Measurements from ENCODE around the gene CD9.

CD9 gene

DNA sequence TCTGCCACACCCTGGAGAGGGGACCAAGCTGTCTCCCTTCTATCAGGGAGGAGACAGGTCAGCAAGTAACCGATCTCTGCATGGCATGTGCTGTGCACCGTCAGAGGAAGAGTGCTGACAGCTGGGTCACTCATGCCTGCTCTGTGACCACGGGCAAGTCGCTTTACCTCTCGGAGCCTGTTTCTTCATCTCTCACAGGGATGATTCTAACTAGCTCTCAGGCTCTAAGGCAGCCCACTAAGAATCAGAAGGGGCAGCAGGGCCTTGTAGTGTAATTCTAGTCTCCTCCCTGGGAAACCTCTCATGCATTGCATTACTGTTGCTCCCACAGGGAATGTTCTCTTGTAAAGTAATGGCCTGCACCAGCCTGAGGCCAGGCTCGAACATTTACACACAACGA is 11.9 kb downstream of the CD9 start:
- intact Hi-C loops (cut with DNase I; ENCODE audit: low total_unique reads): loop anchor here (10.0 kb wide), 1 partner anchor 323 kb away; the partner anchor contains the start of gene GAPDH
- no peak for DNase-seq
- peaks cover 0 to 100% (median 67%) of the 10 kb centered on the region in 4 donors for H3K4me1 ChIP-seq
- no peaks in the 10 kb centered on the region for H3K27me3 ChIP-seq
- TF ChIP-seq, protein P1, sequence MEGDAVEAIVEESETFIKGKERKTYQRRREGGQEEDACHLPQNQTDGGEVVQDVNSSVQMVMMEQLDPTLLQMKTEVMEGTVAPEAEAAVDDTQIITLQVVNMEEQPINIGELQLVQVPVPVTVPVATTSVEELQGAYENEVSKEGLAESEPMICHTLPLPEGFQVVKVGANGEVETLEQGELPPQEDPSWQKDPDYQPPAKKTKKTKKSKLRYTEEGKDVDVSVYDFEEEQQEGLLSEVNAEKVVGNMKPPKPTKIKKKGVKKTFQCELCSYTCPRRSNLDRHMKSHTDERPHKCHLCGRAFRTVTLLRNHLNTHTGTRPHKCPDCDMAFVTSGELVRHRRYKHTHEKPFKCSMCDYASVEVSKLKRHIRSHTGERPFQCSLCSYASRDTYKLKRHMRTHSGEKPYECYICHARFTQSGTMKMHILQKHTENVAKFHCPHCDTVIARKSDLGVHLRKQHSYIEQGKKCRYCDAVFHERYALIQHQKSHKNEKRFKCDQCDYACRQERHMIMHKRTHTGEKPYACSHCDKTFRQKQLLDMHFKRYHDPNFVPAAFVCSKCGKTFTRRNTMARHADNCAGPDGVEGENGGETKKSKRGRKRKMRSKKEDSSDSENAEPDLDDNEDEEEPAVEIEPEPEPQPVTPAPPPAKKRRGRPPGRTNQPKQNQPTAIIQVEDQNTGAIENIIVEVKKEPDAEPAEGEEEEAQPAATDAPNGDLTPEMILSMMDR (IDR thresholded peaks at IDR 0.05): no peak
- H3K4me3 ChIP-seq: no peak overlapping the region
- peaks cover 7 to 15% (median 8%) of the 10 kb centered on the region in 3 donors for H3K36me3 ChIP-seq
- H3K27ac ChIP-seq: peak overlapping the region; percentile 86 to 92
- H3K9me3 ChIP-seq: no peaks in the 10 kb centered on the region

DNA sequence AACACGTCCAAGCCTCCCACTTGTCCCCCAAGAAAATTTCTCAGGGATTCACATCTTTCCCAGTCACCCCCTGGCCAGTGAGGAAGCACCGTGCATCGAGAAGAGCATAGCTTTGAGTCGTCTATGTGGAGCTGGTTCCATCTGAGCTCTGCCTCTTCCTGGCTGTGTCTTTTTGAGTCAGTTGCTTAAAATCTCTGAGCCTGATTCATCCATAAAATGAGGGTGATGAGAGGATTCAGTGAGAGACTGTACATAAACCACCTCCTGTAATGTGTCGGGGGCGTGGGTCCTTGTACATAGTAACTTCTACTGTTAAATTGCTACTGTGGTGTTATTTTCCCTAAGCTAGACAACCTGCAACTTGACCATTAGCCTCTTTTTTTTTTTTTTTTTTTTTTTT is 13.8 kb downstream of the CD9 start:
- no peaks in the 10 kb centered on the region for H3K9me3 ChIP-seq
- H3K36me3 ChIP-seq: peaks cover 3 to 12% (median 8%) of the 10 kb centered on the region in 3 donors
- TF ChIP-seq, protein P1 (IDR thresholded peaks at IDR 0.05): no peak
- intact Hi-C loops (cut with DNase I; ENCODE audit: low total_unique reads): loop anchor here (10.0 kb wide), 1 partner anchor 321 kb away; the partner anchor contains the start of gene GAPDH
- H3K27ac ChIP-seq: peak overlapping the region; percentile 86 to 92
- H3K4me1 ChIP-seq: peaks cover 0 to 100% (median 74%) of the 10 kb centered on the region in 4 donors
- no peaks in the 10 kb centered on the region for H3K27me3 ChIP-seq
- no peak overlapping the region for H3K4me3 ChIP-seq
- DNase-seq: no peak

DNA sequence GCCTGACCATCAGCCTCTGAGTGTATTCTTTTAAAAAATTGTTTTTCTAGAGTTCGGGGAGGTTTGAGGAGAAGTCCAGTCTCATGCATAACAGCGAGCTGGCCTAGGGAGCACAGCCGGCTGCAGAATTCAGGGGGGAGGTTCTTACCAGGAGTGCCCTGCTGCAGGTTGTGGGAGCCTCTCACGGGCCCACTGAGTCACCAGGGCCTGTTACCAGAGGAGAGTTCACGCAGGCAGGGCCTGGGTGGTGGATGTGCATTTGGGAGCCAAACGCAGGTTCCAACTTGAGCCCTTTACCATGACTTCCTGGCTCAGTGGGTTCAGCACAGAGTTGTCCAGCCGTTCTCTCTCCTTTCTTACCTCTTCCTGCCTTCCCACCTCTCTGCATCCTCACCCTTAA is 14.4 kb downstream of the CD9 start:
- TF ChIP-seq, protein P1 (IDR thresholded peaks at IDR 0.05): no peak
- Histone ChIP-seq H3K36me3 (peaks cover 0 to 8% (median 8%) of the 10 kb centered on the region in 3 donors), H3K27ac (peak overlapping the region; percentile 86 to 92), H3K9me3 (no peaks in the 10 kb centered on the region), H3K4me1 (peaks cover 0 to 100% (median 78%) of the 10 kb centered on the region in 4 donors), H3K4me3 (no peak overlapping the region), H3K27me3 (no peaks in the 10 kb centered on the region)
- DNase-seq: no peak
- intact Hi-C loops (cut with DNase I; ENCODE audit: low total_unique reads): loop anchor here (10.0 kb wide), 1 partner anchor 320 kb away; the partner anchor contains the start of gene GAPDH

DNA sequence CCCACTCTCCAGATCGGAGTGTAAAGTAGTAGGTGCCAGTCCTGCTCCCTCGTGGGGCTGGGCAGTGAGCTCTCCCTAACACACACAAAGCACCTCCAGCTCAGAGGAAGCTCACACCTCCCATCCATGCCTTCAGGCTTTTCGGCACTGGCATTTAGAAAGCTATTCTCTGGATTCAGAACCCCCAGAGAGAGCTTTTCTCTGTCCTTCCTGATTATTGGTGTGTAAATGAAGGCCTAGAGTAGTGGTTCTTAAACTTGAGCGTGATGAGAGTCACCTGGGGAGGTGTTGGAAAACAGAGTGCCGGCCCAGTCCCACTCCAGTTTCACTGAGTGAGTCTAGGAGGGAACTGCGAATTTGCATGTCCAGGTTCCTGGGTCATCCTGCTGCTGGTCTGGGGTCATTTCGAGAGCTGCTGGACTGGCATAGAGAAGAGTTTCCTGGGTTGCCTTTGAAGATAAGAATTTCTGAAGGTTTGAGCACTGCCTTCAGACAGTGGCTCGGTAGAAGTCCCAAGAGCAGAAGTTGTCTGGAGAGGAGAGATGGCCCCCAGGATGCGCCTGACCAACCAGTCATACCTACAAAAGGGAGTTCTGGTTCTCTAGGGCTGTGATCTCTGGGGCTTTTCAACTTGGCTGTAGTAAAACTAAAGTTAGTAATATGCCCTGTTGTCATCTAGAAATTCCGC is 15.1 kb downstream of the CD9 start:
- TF ChIP-seq, protein P1 (IDR thresholded peaks at IDR 0.05): no peak
- H3K4me3 ChIP-seq: peak overlapping the region; percentile 21 to 27
- peaks cover 0 to 8% (median 8%) of the 10 kb centered on the region in 3 donors for H3K36me3 ChIP-seq
- H3K9me3 ChIP-seq: no peaks in the 10 kb centered on the region
- H3K4me1 ChIP-seq: peaks cover 0 to 100% (median 81%) of the 10 kb centered on the region in 4 donors
- intact Hi-C loops (cut with DNase I; ENCODE audit: low total_unique reads): loop anchor here (10.0 kb wide), 1 partner anchor 320 kb away; the partner anchor contains the start of gene GAPDH
- peak overlapping the region; percentile 86 to 92 for H3K27ac ChIP-seq
- no peak for DNase-seq
- H3K27me3 ChIP-seq: no peaks in the 10 kb centered on the region

DNA sequence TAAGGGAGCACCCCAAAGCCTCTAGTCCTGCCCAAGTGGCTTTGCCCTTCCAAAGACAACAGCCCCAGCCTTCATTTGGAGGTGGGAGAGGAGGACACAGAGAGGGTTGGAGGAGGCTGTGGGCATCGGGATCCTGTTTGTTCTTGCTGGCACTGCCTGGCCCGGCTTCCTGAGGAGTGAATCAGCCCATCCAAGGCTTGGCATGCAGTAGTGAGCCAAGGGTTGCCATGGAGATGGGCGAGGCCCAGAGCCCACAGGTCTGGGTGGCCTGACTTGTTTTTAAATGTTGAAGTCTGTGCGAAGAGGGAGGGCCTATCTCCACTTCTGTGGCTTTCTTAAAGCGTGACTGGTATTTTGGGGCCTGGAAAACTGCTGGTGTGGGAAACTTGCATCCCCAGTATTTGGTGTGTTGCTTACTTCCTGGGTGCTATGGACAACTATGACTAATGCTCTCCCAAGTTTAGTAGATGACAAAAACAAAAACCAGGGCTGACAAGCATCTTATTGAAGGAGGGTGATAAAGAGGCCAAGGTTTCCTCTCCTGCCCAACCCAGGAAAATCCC is 15.8 kb downstream of the CD9 start:
- intact Hi-C loops (cut with DNase I; ENCODE audit: low total_unique reads): loop anchor here (10.0 kb wide), 1 partner anchor 319 kb away; the partner anchor contains the start of gene GAPDH
- peak overlapping the region; percentile 86 to 92 for H3K27ac ChIP-seq

More for the DNA sequence above, 15.8 kb downstream of the CD9 start:
- Histone ChIP-seq H3K36me3 (peaks cover 0 to 8% (median 8%) of the 10 kb centered on the region in 3 donors), H3K9me3 (no peaks in the 10 kb centered on the region), H3K4me1 (peaks cover 0 to 100% (median 83%) of the 10 kb centered on the region in 4 donors), H3K27me3 (no peaks in the 10 kb centered on the region), H3K4me3 (peak overlapping the region; percentile 21 to 27)
- DNase-seq: peak; percentile 92 to 97
- TF ChIP-seq, protein P1 (IDR thresholded peaks at IDR 0.05): no peak

All from tibial artery (tissue), 4 donors.